ENCODE measurements around the gene RNLS.
"Not testable (repeated sequence)": the region's sequence is repeated elsewhere in the genome, so short reads cannot be mapped to it uniquely, and the experiment has no call there.

DNA sequence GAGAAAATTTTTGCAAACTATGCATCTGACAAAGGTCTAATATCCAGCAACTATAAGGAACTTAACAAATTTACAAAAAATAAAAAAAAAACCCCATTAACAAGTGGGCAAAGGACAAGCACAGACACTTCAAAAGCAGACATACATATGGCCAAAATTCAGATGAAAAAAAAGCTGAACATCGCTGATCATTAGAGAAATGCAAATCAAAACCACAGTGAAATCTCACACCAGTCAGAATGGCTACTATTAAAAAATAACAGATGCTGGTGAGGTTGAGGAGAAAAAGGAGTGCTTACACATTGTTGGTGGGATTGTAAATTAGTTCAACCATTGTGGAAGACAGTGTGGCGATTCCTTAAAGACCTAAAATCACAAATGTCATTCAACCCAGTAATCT lies 274.8 kb downstream of the RNLS start:
- TF ChIP-seq, protein P1, sequence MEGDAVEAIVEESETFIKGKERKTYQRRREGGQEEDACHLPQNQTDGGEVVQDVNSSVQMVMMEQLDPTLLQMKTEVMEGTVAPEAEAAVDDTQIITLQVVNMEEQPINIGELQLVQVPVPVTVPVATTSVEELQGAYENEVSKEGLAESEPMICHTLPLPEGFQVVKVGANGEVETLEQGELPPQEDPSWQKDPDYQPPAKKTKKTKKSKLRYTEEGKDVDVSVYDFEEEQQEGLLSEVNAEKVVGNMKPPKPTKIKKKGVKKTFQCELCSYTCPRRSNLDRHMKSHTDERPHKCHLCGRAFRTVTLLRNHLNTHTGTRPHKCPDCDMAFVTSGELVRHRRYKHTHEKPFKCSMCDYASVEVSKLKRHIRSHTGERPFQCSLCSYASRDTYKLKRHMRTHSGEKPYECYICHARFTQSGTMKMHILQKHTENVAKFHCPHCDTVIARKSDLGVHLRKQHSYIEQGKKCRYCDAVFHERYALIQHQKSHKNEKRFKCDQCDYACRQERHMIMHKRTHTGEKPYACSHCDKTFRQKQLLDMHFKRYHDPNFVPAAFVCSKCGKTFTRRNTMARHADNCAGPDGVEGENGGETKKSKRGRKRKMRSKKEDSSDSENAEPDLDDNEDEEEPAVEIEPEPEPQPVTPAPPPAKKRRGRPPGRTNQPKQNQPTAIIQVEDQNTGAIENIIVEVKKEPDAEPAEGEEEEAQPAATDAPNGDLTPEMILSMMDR (IDR thresholded peaks at IDR 0.05), result not testable (repeated sequence)
- not testable (repeated sequence) for TF ChIP-seq POLR2A (IDR thresholded peaks at IDR 0.05)

Data from thyroid gland (tissue), 4 donors.